AG04449 (cell line): Measurements from ENCODE around the gene RPS24.

Experiments used
- CTCF ChIA-PET: fragments of 350-600 bp; formaldehyde crosslinking; extraction: SDS; loops from one replicate; lab custom pipeline; 2021; ENCODE audit warnings: antibody characterized with exemption; lab: Yijun Ruan, JAX
- POLR2A ChIA-PET: fragments of 400-600, 350-600 bp; formaldehyde crosslinking; extraction: SDS; loops from one replicate; lab custom pipeline; 2020; ENCODE audit warnings: antibody characterized with exemption, inconsistent platforms; lab: Yijun Ruan, JAX
- DNase-seq: peaks from one replicate; pipeline ENCODE4 v3.0.0-alpha.2; 2010; ENCODE audit warnings: low read depth, low spot score
- H3K4me3 ChIP-seq: 2 replicates; pipeline ENCODE4 v1.5.1; 2011; ENCODE audit warnings: low read depth, mild to moderate bottlenecking, control low read depth, low read length
- CTCF ChIP-seq: IDR thresholded peaks from one replicate; pipeline ENCODE4 v1.5.1; 2011; ENCODE audit warnings: mild to moderate bottlenecking, moderate library complexity, low read length, control low read depth, inconsistent platforms; ENCODE audit not compliant: insufficient read depth; ENCODE audit errors: missing control alignments

RPS24 gene

GRCh38 chr10:78019264-78019663 lies 14.4 kb upstream of the RPS24 start:
- no peak overlapping the region for H3K4me3 ChIP-seq
- no peak for DNase-seq
- no peak for TF ChIP-seq CTCF
- POLR2A ChIA-PET: no interaction called here
- CTCF ChIA-PET: interaction anchor here (1.4 kb wide), 1 partner anchor 10 kb away, joined by 4 read pairs; the partner anchor contains the start of gene POLR3A

GRCh38 chr10:78021201-78021600 lies 12.5 kb upstream of the RPS24 start:
- H3K4me3 ChIP-seq: no peak overlapping the region
- ChIA-PET CTCF (interaction anchor here (0.5 to 1.2 kb wide), 3 partner anchors 8 to 20 kb away, joined by 3 to 4 read pairs (median 4); partner anchors contain the start of gene POLR3A), POLR2A (no interaction called here)
- no peak for TF ChIP-seq CTCF
- DNase-seq: no peak

GRCh38 chr10:78023741-78024140 lies 9.9 kb upstream of the RPS24 start:
- ChIA-PET POLR2A (no interaction called here), CTCF (interaction anchor here (0.7 kb wide), 1 partner anchor 177 kb away, joined by 3 read pairs; no protein-coding TSS in a partner anchor)
- no peak overlapping the region for H3K4me3 ChIP-seq
- TF ChIP-seq CTCF: no peak
- no peak for DNase-seq

GRCh38 chr10:78025685-78026364 lies 7.8 kb upstream of the RPS24 start:
- ChIA-PET POLR2A (no interaction called here), CTCF (no interaction called here)
- DNase-seq: no peak
- H3K4me3 ChIP-seq: no peak overlapping the region
- TF ChIP-seq CTCF: no peak

- CTCF ChIA-PET: interaction anchor here (0.6 to 3.8 kb wide), 7 partner anchors 11 to 311 kb away, joined by 3 to 18 read pairs (median 4); no protein-coding TSS in a partner anchor
- DNase-seq: no peak
- TF ChIP-seq CTCF: no peak
- peak overlapping the region; percentile 100 for H3K4me3 ChIP-seq
- POLR2A ChIA-PET: interaction anchor here (0.9 kb wide), 1 partner anchor 12 kb away, joined by 3 read pairs; no protein-coding TSS in a partner anchor
Observed at GRCh38 chr10:78028438-78029268, 5.0 kb upstream of the RPS24 start.
